Measurements from ENCODE around the gene PCYOX1L. TPM values are rescaled to one million over a fixed set of nuclear protein-coding genes. Genes with fewer than 3 reads are reported as not detected.

The PCYOX1L gene
- total and polyA plus RNA-seq, 9 of the 15 experiments (the other 6 are each of a cell fraction or from before 2014, with no cell fraction given) = 2.3 to 17.9 (median 6.0) TPM

DNA sequence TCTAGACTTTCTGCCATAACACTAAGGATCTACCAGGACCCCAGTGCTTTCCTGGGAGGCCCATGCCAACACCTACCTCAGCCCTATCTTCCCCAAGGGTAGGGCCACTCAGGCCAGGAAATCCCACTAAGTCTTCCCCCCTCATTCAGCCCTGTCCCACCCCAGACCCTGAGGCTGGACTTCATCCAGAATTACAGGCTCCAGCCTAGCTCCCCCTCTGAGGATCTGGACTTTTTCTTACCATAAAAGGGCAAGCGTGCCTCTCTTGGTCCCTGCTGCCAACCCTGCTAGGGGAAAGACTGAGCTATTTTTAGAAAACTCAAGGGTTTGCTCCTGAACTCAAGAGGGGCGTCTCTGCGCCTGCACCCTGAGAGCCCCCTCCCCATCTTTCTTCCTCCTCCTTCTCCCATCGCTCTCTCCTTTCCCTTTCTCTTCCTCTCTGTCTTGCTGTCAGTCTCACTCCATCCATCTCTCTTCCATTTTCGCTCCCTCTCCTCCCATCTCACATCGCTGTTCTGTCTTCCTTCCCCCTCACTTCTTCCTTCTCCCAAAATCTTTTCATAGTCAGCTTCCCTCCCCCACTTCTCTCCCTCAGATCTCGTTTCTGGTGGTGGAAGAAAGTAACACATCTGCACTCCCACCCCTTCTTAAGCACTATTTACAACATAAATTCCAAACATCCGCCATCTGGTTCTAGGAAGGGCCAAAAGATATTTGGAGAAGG, 59.3 kb downstream of the PCYOX1L start:
- H3K4me3 ChIP-seq = no peak overlapping the region
- intact Hi-C loops (cut with micrococcal nuclease) = no loop called here
- no peak overlapping the region for H3K9ac ChIP-seq (ENCODE audit: insufficient read depth in 1 of 2, low read depth in 2 of 2, low read length in 2 of 2)
- ChIA-PET CTCF (ENCODE audit: low intra/inter-chr PET ratio) (no interaction called here), POLR2A (interaction anchor here (2.2 kb wide), 1 partner anchor 16 kb away, joined by 7 read pairs; no protein-coding TSS in a partner anchor)
- WGBS (ENCODE audit: insufficient coverage, low coverage, missing lambda C conversion rate) = 27% methylated on average over 6 of the region's 8 CpGs
- TF ChIP-seq, protein P1, sequence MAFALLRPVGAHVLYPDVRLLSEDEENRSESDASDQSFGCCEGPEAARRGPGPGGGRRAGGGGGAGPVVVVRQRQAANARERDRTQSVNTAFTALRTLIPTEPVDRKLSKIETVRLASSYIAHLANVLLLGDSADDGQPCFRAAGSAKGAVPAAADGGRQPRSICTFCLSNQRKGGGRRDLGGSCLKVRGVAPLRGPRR (CRISPR knock-in tag; IDR thresholded peaks at IDR 0.05) = no peak
- TF ChIP-seq EHMT2 (IDR thresholded peaks at IDR 0.05) = 0 out of 2 replicates have a peak, but pooled peaks have one; percentile 13
- no peak for TF ChIP-seq SIN3B (IDR thresholded peaks at IDR 0.05; ENCODE audit: low read depth)
- peak in 1 of 2 experiments; percentile 70; a peak in 1 of 4 replicates for TF ChIP-seq SRF (CRISPR knock-in tag; IDR thresholded peaks at IDR 0.05)
- TF ChIP-seq, protein P2, sequence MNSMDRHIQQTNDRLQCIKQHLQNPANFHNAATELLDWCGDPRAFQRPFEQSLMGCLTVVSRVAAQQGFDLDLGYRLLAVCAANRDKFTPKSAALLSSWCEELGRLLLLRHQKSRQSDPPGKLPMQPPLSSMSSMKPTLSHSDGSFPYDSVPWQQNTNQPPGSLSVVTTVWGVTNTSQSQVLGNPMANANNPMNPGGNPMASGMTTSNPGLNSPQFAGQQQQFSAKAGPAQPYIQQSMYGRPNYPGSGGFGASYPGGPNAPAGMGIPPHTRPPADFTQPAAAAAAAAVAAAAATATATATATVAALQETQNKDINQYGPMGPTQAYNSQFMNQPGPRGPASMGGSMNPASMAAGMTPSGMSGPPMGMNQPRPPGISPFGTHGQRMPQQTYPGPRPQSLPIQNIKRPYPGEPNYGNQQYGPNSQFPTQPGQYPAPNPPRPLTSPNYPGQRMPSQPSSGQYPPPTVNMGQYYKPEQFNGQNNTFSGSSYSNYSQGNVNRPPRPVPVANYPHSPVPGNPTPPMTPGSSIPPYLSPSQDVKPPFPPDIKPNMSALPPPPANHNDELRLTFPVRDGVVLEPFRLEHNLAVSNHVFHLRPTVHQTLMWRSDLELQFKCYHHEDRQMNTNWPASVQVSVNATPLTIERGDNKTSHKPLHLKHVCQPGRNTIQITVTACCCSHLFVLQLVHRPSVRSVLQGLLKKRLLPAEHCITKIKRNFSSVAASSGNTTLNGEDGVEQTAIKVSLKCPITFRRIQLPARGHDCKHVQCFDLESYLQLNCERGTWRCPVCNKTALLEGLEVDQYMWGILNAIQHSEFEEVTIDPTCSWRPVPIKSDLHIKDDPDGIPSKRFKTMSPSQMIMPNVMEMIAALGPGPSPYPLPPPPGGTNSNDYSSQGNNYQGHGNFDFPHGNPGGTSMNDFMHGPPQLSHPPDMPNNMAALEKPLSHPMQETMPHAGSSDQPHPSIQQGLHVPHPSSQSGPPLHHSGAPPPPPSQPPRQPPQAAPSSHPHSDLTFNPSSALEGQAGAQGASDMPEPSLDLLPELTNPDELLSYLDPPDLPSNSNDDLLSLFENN (IDR thresholded peaks at IDR 0.05; ENCODE audit: low read depth in 2 of 2, low read length in 2 of 2) = no peak
- TF ChIP-seq, protein P3, sequence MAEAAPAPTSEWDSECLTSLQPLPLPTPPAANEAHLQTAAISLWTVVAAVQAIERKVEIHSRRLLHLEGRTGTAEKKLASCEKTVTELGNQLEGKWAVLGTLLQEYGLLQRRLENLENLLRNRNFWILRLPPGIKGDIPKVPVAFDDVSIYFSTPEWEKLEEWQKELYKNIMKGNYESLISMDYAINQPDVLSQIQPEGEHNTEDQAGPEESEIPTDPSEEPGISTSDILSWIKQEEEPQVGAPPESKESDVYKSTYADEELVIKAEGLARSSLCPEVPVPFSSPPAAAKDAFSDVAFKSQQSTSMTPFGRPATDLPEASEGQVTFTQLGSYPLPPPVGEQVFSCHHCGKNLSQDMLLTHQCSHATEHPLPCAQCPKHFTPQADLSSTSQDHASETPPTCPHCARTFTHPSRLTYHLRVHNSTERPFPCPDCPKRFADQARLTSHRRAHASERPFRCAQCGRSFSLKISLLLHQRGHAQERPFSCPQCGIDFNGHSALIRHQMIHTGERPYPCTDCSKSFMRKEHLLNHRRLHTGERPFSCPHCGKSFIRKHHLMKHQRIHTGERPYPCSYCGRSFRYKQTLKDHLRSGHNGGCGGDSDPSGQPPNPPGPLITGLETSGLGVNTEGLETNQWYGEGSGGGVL (CRISPR knock-in tag; IDR thresholded peaks at IDR 0.05) = no peak
- DNase-seq (ENCODE audit: extremely low read depth in 1 of 4, low spot score in 3 of 4) = no peak
- BruUV-seq (replicated peaks) = no TSS peak
- no peaks in the 10 kb centered on the region for H3K9me3 ChIP-seq (replicated peaks; ENCODE audit: control insufficient read depth, insufficient read depth, low read depth, low read length)
- no peaks in the 10 kb centered on the region for H3K36me3 ChIP-seq (ENCODE audit: control insufficient read depth, insufficient read depth, low read length)
- no peak for ATAC-seq
- in situ Hi-C loops (cut with MboI) = no loop called here
- H3K4me2 ChIP-seq (ENCODE audit: insufficient read depth, low read length) = no peak overlapping the region
- no peaks in the 10 kb centered on the region for H3K9me1 ChIP-seq (ENCODE audit: control insufficient read depth, insufficient read depth, low read length)
- H3K27ac ChIP-seq (ENCODE audit: extremely low read depth, low read depth, low read length) = no peak overlapping the region
- H3K4me1 ChIP-seq (replicated peaks in 1 of 2; ENCODE audit: control insufficient read depth in 2 of 2, insufficient read depth in 2 of 2, low read length in 2 of 2) = peaks cover 3 to 4% of the 10 kb centered on the region in 2 experiments; a peak in 4 of 5 replicates
- H3K79me2 ChIP-seq (ENCODE audit: control insufficient read depth, insufficient read depth, low read length) = no peaks in the 10 kb centered on the region
- no peak overlapping the region for H2AFZ ChIP-seq (ENCODE audit: low read depth, low read length)
- no peak for FAIRE-seq
- H3K27me3 ChIP-seq (ENCODE audit: control insufficient read depth in 2 of 2, insufficient read depth in 2 of 2, low read length in 2 of 2) = no peaks in the 10 kb centered on the region
- no peaks in the 10 kb centered on the region for H4K20me1 ChIP-seq (replicated peaks; ENCODE audit: control insufficient read depth, insufficient read depth, low read length)

Measured in K562 (cell line).